AG09309 (cell line): Measurements from ENCODE around the gene COL18A1.

Experiments used
- DNase-seq: peaks from one replicate; pipeline ENCODE4 v3.0.0-alpha.2; 2010; ENCODE audit warnings: low read depth
- H3K4me3 ChIP-seq: 2 replicates; pipeline ENCODE4 v1.5.1; 2011; ENCODE audit warnings: mild to moderate bottlenecking, low read depth, low read length, moderate library complexity; ENCODE audit not compliant: control insufficient read depth
- CTCF ChIP-seq: IDR thresholded peaks from 2 replicates; pipeline ENCODE4 v1.5.1; 2011; ENCODE audit warnings: mild to moderate bottlenecking, low read depth, low read length, inconsistent platforms; ENCODE audit not compliant: insufficient read depth, control insufficient read depth; ENCODE audit errors: missing control alignments

COL18A1 gene

GRCh38 chr21:45562965-45563364 lies 158.0 kb downstream of the COL18A1 start:
- TF ChIP-seq CTCF, result no peak
- DNase-seq, result no peak
- H3K4me3 ChIP-seq, result no peak overlapping the region
